Mesenchymal stem cell (in vitro differentiated cells and primary cell): ENCODE measurements around the gene SWSAP1.

Source experiments
- DNase-seq: peaks from one replicate; pipeline ENCODE4 v3.0.0-alpha.2; 2013
- H2AFZ ChIP-seq: one replicate; pipeline ENCODE4 v1.6.1; 2013; ENCODE audit warnings: low read depth, mild to moderate bottlenecking, control low read depth, inconsistent platforms, low read length, moderate library complexity
- H2AK5ac ChIP-seq: 2 replicates; pipeline ENCODE4 v1.6.1; 2013; ENCODE audit warnings: low read length, moderate library complexity, mild to moderate bottlenecking, inconsistent platforms; ENCODE audit not compliant: severe bottlenecking
- H2BK120ac ChIP-seq: one replicate; pipeline ENCODE4 v1.6.1; 2013; ENCODE audit warnings: low read depth, mild to moderate bottlenecking, inconsistent platforms, low read length, moderate library complexity
- H2BK12ac ChIP-seq, 2 experiments: one replicate each; pipeline ENCODE4 v1.6.1; 2013; ENCODE audit warnings: inconsistent platforms in 2 of 2, low read length in 2 of 2, mild to moderate bottlenecking in 2 of 2, moderate library complexity in 2 of 2, control low read depth in 1 of 2
- H2BK15ac ChIP-seq: one replicate; pipeline ENCODE4 v1.6.1; 2013; ENCODE audit warnings: mild to moderate bottlenecking, low read depth, inconsistent platforms; ENCODE audit not compliant: poor library complexity, severe bottlenecking
- H2BK5ac ChIP-seq: 2 replicates; pipeline ENCODE4 v1.6.1; 2013; ENCODE audit warnings: low read depth, mild to moderate bottlenecking, low read length, control low read depth, inconsistent platforms; ENCODE audit not compliant: poor library complexity, severe bottlenecking
- H3K14ac ChIP-seq, 2 experiments: one replicate each; pipeline ENCODE4 v1.6.1; 2013; ENCODE audit warnings: inconsistent platforms in 2 of 2, low read length in 2 of 2, control low read depth in 1 of 2, mild to moderate bottlenecking in 1 of 2, moderate library complexity in 1 of 2
- H3K18ac ChIP-seq, 2 experiments: one replicate each; pipeline ENCODE4 v1.6.1; 2013; ENCODE audit warnings: inconsistent platforms in 2 of 2, low read length in 2 of 2, control low read depth in 1 of 2, low read depth in 1 of 2, mild to moderate bottlenecking in 1 of 2
- H3K23ac ChIP-seq, 2 experiments: one replicate each; pipeline ENCODE4 v1.6.1; 2013; ENCODE audit warnings: inconsistent platforms in 2 of 2, low read length in 2 of 2, mild to moderate bottlenecking in 2 of 2, moderate library complexity in 2 of 2, control low read depth in 1 of 2
- H3K27ac ChIP-seq: 2 replicates; pipeline ENCODE4 v1.5.1; 2013; ENCODE audit warnings: mild to moderate bottlenecking, moderate library complexity, low read length, control low read depth, inconsistent platforms; ENCODE audit not compliant: poor library complexity, severe bottlenecking
- H3K27me3 ChIP-seq, 2 experiments: 2 replicates each; pipeline versions ENCODE4 v1.6.1 to v1.7.0; 2013; ENCODE audit warnings: low read length in 2 of 2, mild to moderate bottlenecking in 2 of 2, moderate library complexity in 2 of 2, control low read depth in 1 of 2, inconsistent platforms in 1 of 2; ENCODE audit not compliant: control insufficient read depth in 1 of 2, insufficient read depth in 1 of 2
- H3K36me3 ChIP-seq, 2 experiments: 2 replicates each; pipeline versions ENCODE4 v1.6.1 to v1.7.0; 2013; ENCODE audit warnings: low read length in 2 of 2, control low read depth in 1 of 2, inconsistent platforms in 1 of 2, low read depth in 1 of 2, mild to moderate bottlenecking in 1 of 2; ENCODE audit not compliant: insufficient read depth in 2 of 2, control insufficient read depth in 1 of 2
- H3K4ac ChIP-seq, 2 experiments: one replicate each; pipeline ENCODE4 v1.6.1; 2013; ENCODE audit warnings: inconsistent platforms in 2 of 2, low read length in 2 of 2, mild to moderate bottlenecking in 2 of 2, moderate library complexity in 2 of 2, control low read depth in 1 of 2, low read depth in 1 of 2
- H3K4me1 ChIP-seq: 2 replicates; pipeline ENCODE4 v1.6.1; 2013; ENCODE audit warnings: low read depth, low read length, control low read depth; ENCODE audit not compliant: control insufficient read depth, insufficient read depth
- H3K4me2 ChIP-seq: 2 replicates; pipeline ENCODE4 v1.6.1; 2013; ENCODE audit warnings: low read length, mild to moderate bottlenecking, inconsistent platforms; ENCODE audit not compliant: poor library complexity, severe bottlenecking
- H3K4me3 ChIP-seq, 2 experiments: 2 replicates each; pipeline versions ENCODE4 v1.5.1 to v1.7.0; 2013; ENCODE audit warnings: low read length in 2 of 2, mild to moderate bottlenecking in 2 of 2, control low read depth in 1 of 2, low read depth in 1 of 2; ENCODE audit not compliant: insufficient read depth in 1 of 2
- H3K79me1 ChIP-seq: replicated peaks from 2 replicates; pipeline ENCODE4 v1.6.1; 2013; ENCODE audit warnings: mild to moderate bottlenecking, control low read depth, low read length, inconsistent platforms; ENCODE audit not compliant: poor library complexity, severe bottlenecking
- H3K9ac ChIP-seq: 2 replicates; pipeline ENCODE4 v1.7.0; 2013; ENCODE audit warnings: mild to moderate bottlenecking, low read length, moderate library complexity
- H3K9me3 ChIP-seq: 2 replicates; pipeline ENCODE4 v1.7.0; 2013; ENCODE audit warnings: mild to moderate bottlenecking, low read length; ENCODE audit not compliant: control insufficient read depth
- H4K8ac ChIP-seq: one replicate; pipeline ENCODE4 v1.6.1; 2013; ENCODE audit warnings: inconsistent platforms, mild to moderate bottlenecking, low read length, moderate library complexity
- H4K91ac ChIP-seq: one replicate; pipeline ENCODE4 v1.6.1; 2013; ENCODE audit warnings: mild to moderate bottlenecking, low read length, inconsistent platforms
- WGBS: methylation state at CpG from one replicate; pipeline ENCODE4 v1.1.7; 2013; ENCODE audit warnings: mixed read lengths; 5-methylcytosine and 5-hydroxymethylcytosine counted together

The SWSAP1 gene

GRCh38 chr19:11373885-11374432 is 507 bp upstream of the SWSAP1 start:
- no peak overlapping the region for H2BK15ac ChIP-seq

GRCh38 chr19:11375143-11375948 is 880 bp downstream of the SWSAP1 start:
- peak overlapping the region; percentile 73 to 92 for H3K18ac ChIP-seq
- H4K91ac ChIP-seq = peak overlapping the region; percentile 22
- H3K14ac ChIP-seq = peak overlapping the region in 1 of 2 experiments; percentile 73
- no peaks in the 10 kb centered on the region for H3K36me3 ChIP-seq
- H3K4me1 ChIP-seq = peaks cover 32% of the 10 kb centered on the region
- H3K4me3 ChIP-seq = peak overlapping the region in 1 of 2 experiments; percentile 79
- H2BK5ac ChIP-seq = no peak overlapping the region
- 38% methylated on average over 27 of the region's 27 CpGs for WGBS
- peak overlapping the region; percentile 39 for H2BK120ac ChIP-seq
- H2BK12ac ChIP-seq = peak overlapping the region; percentile 55 to 76
- H3K4me2 ChIP-seq = peak overlapping the region; percentile 53
- H2BK15ac ChIP-seq = no peak overlapping the region
- H3K27ac ChIP-seq = peak overlapping the region; percentile 64
- peak overlapping the region; percentile 69 for H2AK5ac ChIP-seq
- no peak overlapping the region for H2AFZ ChIP-seq
- peak overlapping the region; percentile 74 for H4K8ac ChIP-seq
- peak overlapping the region; percentile 87 for H3K9ac ChIP-seq
- H3K79me1 ChIP-seq = peaks cover 7% of the 10 kb centered on the region
- H3K9me3 ChIP-seq = no peaks in the 10 kb centered on the region
- H3K27me3 ChIP-seq = no peaks in the 10 kb centered on the region
- peak overlapping the region; percentile 18 to 62 for H3K4ac ChIP-seq
- no peak for DNase-seq
- peak overlapping the region in 1 of 2 experiments; percentile 75 for H3K23ac ChIP-seq

More at GRCh38 chr19:11373885-11374432, 507 bp upstream of the SWSAP1 start:
- Histone ChIP-seq H2AK5ac (no peak overlapping the region), H3K4me1 (peaks cover 28% of the 10 kb centered on the region), H3K4me3 (peak overlapping the region in 1 of 2 experiments; percentile 79), H3K18ac (no peak overlapping the region), H4K8ac (no peak overlapping the region), H3K4me2 (peak overlapping the region; percentile 65), H3K14ac (no peak overlapping the region), H3K4ac (no peak overlapping the region), H2BK12ac (no peak overlapping the region), H3K79me1 (peaks cover 7% of the 10 kb centered on the region), H2AFZ (no peak overlapping the region), H2BK120ac (no peak overlapping the region), H3K9me3 (no peaks in the 10 kb centered on the region), H3K36me3 (peaks cover 0 to 3% of the 10 kb centered on the region in 2 experiments), H2BK5ac (no peak overlapping the region), H3K27me3 (no peaks in the 10 kb centered on the region), H3K23ac (no peak overlapping the region), H3K9ac (peak overlapping the region; percentile 88), H3K27ac (no peak overlapping the region), H4K91ac (no peak overlapping the region)
- DNase-seq = no peak
- 68% methylated on average over 11 of the region's 11 CpGs for WGBS

GRCh38 chr19:11377237-11377636 is 2.8 kb downstream of the SWSAP1 start:
- peak; percentile 78 for DNase-seq
- H3K14ac ChIP-seq = no peak overlapping the region
- H3K4me3 ChIP-seq = peak overlapping the region in 1 of 2 experiments; percentile 55
- no peak overlapping the region for H2BK120ac ChIP-seq
- H2BK5ac ChIP-seq = no peak overlapping the region
- H3K4me1 ChIP-seq = peaks cover 45% of the 10 kb centered on the region
- H3K4me2 ChIP-seq = no peak overlapping the region
- H2AK5ac ChIP-seq = no peak overlapping the region
- H3K27ac ChIP-seq = peak overlapping the region; percentile 68
- no peaks in the 10 kb centered on the region for H3K36me3 ChIP-seq
- no peak overlapping the region for H2BK15ac ChIP-seq
- peaks cover 7% of the 10 kb centered on the region for H3K79me1 ChIP-seq
- H3K9me3 ChIP-seq = no peaks in the 10 kb centered on the region
- peak overlapping the region in 1 of 2 experiments; percentile 84 for H3K18ac ChIP-seq
- peaks cover 5 to 6% of the 10 kb centered on the region in 2 experiments for H3K27me3 ChIP-seq
- peak overlapping the region in 1 of 2 experiments; percentile 29 for H2BK12ac ChIP-seq
- H2AFZ ChIP-seq = no peak overlapping the region
- H3K4ac ChIP-seq = no peak overlapping the region
- peak overlapping the region; percentile 26 for H3K9ac ChIP-seq
- no peak overlapping the region for H3K23ac ChIP-seq
- peak overlapping the region; percentile 8 for H4K8ac ChIP-seq
- no peak overlapping the region for H4K91ac ChIP-seq

- Histone ChIP-seq H3K14ac (no peak overlapping the region), H3K79me1 (peaks cover 7% of the 10 kb centered on the region), H2BK5ac (no peak overlapping the region), H3K4me1 (peaks cover 47% of the 10 kb centered on the region), H3K9me3 (no peaks in the 10 kb centered on the region), H4K8ac (no peak overlapping the region), H2BK15ac (no peak overlapping the region), H3K23ac (no peak overlapping the region), H3K36me3 (no peaks in the 10 kb centered on the region), H2AFZ (no peak overlapping the region), H3K27me3 (peaks cover 5 to 10% of the 10 kb centered on the region in 2 experiments), H2BK12ac (peak overlapping the region in 1 of 2 experiments; percentile 27), H3K4me2 (no peak overlapping the region), H2BK120ac (no peak overlapping the region), H3K4ac (peak overlapping the region in 1 of 2 experiments; percentile 40), H3K4me3 (peak overlapping the region in 1 of 2 experiments; percentile 55), H3K18ac (peak overlapping the region in 1 of 2 experiments; percentile 69), H2AK5ac (peak overlapping the region; percentile 8), H4K91ac (peak overlapping the region; percentile 2), H3K27ac (peak overlapping the region; percentile 69), H3K9ac (peak overlapping the region; percentile 26)
- DNase-seq = peak; percentile 56
- WGBS = 95% methylated on average over 3 of the region's 3 CpGs
Observed at GRCh38 chr19:11377756-11378155, 3.3 kb downstream of the SWSAP1 start.
